H9 (cell line): ENCODE measurements around the gene DUSP6. TPM values are rescaled to one million over a fixed set of nuclear protein-coding genes. Genes with fewer than 3 reads are reported as not detected.

Source experiments
- DNase-seq: peaks from one replicate; pipeline ENCODE4 v3.0.0-alpha.2; 2017
- H2AFZ ChIP-seq: one replicate; pipeline ENCODE4 v1.6.1; 2013; ENCODE audit warnings: mild to moderate bottlenecking, low read length, control low read depth, moderate library complexity
- H2AK5ac ChIP-seq: 2 replicates; pipeline ENCODE4 v1.6.1; 2013; ENCODE audit warnings: low read length, control low read depth, mixed read lengths; ENCODE audit not compliant: insufficient read length
- H2BK120ac ChIP-seq: one replicate; pipeline ENCODE4 v1.6.1; 2013; ENCODE audit warnings: low read depth, mild to moderate bottlenecking, low read length, control low read depth, inconsistent platforms; ENCODE audit not compliant: poor library complexity, severe bottlenecking
- H2BK12ac ChIP-seq: 2 replicates; pipeline ENCODE4 v1.6.1; 2013; ENCODE audit warnings: low read length, control low read depth, mixed read lengths, low read depth; ENCODE audit not compliant: insufficient read length
- H2BK15ac ChIP-seq: 2 replicates; pipeline ENCODE4 v1.6.1; 2013; ENCODE audit warnings: low read depth, low read length, control low read depth
- H2BK20ac ChIP-seq: one replicate; pipeline ENCODE4 v1.6.1; 2013; ENCODE audit warnings: low read depth, mild to moderate bottlenecking, low read length, control low read depth, inconsistent platforms; ENCODE audit not compliant: poor library complexity, severe bottlenecking
- H2BK5ac ChIP-seq: 2 replicates; pipeline ENCODE4 v1.6.1; 2013; ENCODE audit warnings: low read length, control low read depth, mixed read lengths; ENCODE audit not compliant: insufficient read length
- H3K14ac ChIP-seq: 2 replicates; pipeline ENCODE4 v1.6.1; 2013; ENCODE audit warnings: low read length, control low read depth; ENCODE audit not compliant: insufficient read depth
- H3K18ac ChIP-seq: 2 replicates; pipeline ENCODE4 v1.6.1; 2013; ENCODE audit warnings: low read depth, mild to moderate bottlenecking, mixed read lengths, low read length, control low read depth; ENCODE audit not compliant: insufficient read length
- H3K23ac ChIP-seq: 2 replicates; pipeline ENCODE4 v1.6.1; 2013; ENCODE audit warnings: low read length, control low read depth, mixed read lengths, low read depth; ENCODE audit not compliant: insufficient read length
- H3K23me2 ChIP-seq: 2 replicates; pipeline ENCODE4 v1.6.1; 2013; ENCODE audit warnings: low read depth, mild to moderate bottlenecking, mixed read lengths, low read length, control low read depth; ENCODE audit not compliant: insufficient read length, poor library complexity, severe bottlenecking
- H3K27ac ChIP-seq: 2 replicates; pipeline ENCODE4 v1.5.1; 2013; ENCODE audit warnings: low read length, control low read depth, mixed read lengths, low read depth; ENCODE audit not compliant: insufficient read length
- H3K27me3 ChIP-seq: 2 replicates; pipeline ENCODE4 v1.6.1; 2013; ENCODE audit warnings: low read length, control low read depth, inconsistent platforms; ENCODE audit not compliant: insufficient read depth
- H3K4ac ChIP-seq: 2 replicates; pipeline ENCODE4 v1.6.1; 2013; ENCODE audit warnings: low read depth, mild to moderate bottlenecking, control low read depth, inconsistent platforms, low read length, moderate library complexity
- H3K4me1 ChIP-seq: 2 replicates; pipeline ENCODE4 v1.6.1; 2013; ENCODE audit warnings: low read length, control low read depth, inconsistent platforms; ENCODE audit not compliant: insufficient read depth
- H3K4me2 ChIP-seq: 2 replicates; pipeline ENCODE4 v1.6.1; 2013; ENCODE audit warnings: low read length, control low read depth, mixed read lengths; ENCODE audit not compliant: insufficient read length, insufficient read depth
- H3K56ac ChIP-seq: 2 replicates; pipeline ENCODE4 v1.6.1; 2013; ENCODE audit warnings: low read depth, mild to moderate bottlenecking, mixed read lengths, low read length, control low read depth; ENCODE audit not compliant: insufficient read length
- H3K79me1 ChIP-seq: 2 replicates; pipeline ENCODE4 v1.6.1; 2013; ENCODE audit warnings: low read depth, mild to moderate bottlenecking, moderate library complexity, low read length, control low read depth, inconsistent platforms; ENCODE audit not compliant: insufficient read depth, poor library complexity, severe bottlenecking
- H3K79me2 ChIP-seq: 2 replicates; pipeline ENCODE4 v1.6.1; 2013; ENCODE audit warnings: low read length, control low read depth, inconsistent platforms; ENCODE audit not compliant: insufficient read depth
- H3K9ac ChIP-seq: 2 replicates; pipeline ENCODE4 v1.6.1; 2013; ENCODE audit warnings: low read length, control low read depth, mixed read lengths; ENCODE audit not compliant: insufficient read length; ENCODE audit errors: extremely low read depth
- H3K9me3 ChIP-seq: one replicate; pipeline ENCODE4 v1.6.1; 2013; ENCODE audit warnings: low read depth, low read length, inconsistent platforms; ENCODE audit not compliant: control insufficient read depth
- H3T11ph ChIP-seq: one replicate; pipeline ENCODE4 v1.6.1; 2013; ENCODE audit warnings: mild to moderate bottlenecking, low read length, control low read depth, inconsistent platforms
- H4K20me1 ChIP-seq: one replicate; pipeline ENCODE4 v1.6.1; 2013; ENCODE audit not compliant: control insufficient read depth, insufficient read length, insufficient read depth
- H4K5ac ChIP-seq: 2 replicates; pipeline ENCODE4 v1.6.1; 2013; ENCODE audit warnings: low read depth, mild to moderate bottlenecking, mixed read lengths, low read length, control low read depth; ENCODE audit not compliant: insufficient read length
- H4K8ac ChIP-seq: replicated peaks from 2 replicates; pipeline ENCODE4 v1.6.1; 2013; ENCODE audit warnings: low read length, control low read depth, mixed read lengths, low read depth; ENCODE audit not compliant: insufficient read length
- H4K91ac ChIP-seq: 2 replicates; pipeline ENCODE4 v1.6.1; 2013; ENCODE audit warnings: low read depth, mild to moderate bottlenecking, moderate library complexity, mixed read lengths, low read length, control low read depth; ENCODE audit not compliant: insufficient read length
- H3K27ac Mint-ChIP-seq, 3 experiments: 2 replicates in 2 of 3; 3 replicates in 1 of 3; pipeline ENCODE4 v1.8.0; 2020 to 2021; ENCODE audit warnings: mixed read lengths in 3 of 3, mild to moderate bottlenecking in 1 of 3, moderate library complexity in 1 of 3
- H3K27me3 Mint-ChIP-seq: 2 replicates; pipeline ENCODE4 v1.8.0; 2021; ENCODE audit warnings: low read depth, mild to moderate bottlenecking, moderate library complexity, mixed read lengths
- H3K36me3 Mint-ChIP-seq, 3 experiments: 2 replicates in 2 of 3; 3 replicates in 1 of 3; pipeline ENCODE4 v1.8.0; 2020 to 2021; ENCODE audit warnings: low read depth in 3 of 3, mixed read lengths in 3 of 3; ENCODE audit not compliant: insufficient read depth in 1 of 3
- H3K4me1 Mint-ChIP-seq, 2 experiments: 2 replicates each; pipeline ENCODE4 v1.8.0; 2020; ENCODE audit warnings: mixed read lengths in 2 of 2
- H3K4me3 Mint-ChIP-seq, 2 experiments: 2 replicates in 1 of 2; 3 replicates in 1 of 2; pipeline ENCODE4 v1.8.0; 2020 to 2021; ENCODE audit warnings: mild to moderate bottlenecking in 2 of 2, mixed read lengths in 2 of 2, moderate library complexity in 1 of 2
- H3K9me3 Mint-ChIP-seq, 2 experiments: 2 replicates in 1 of 2; 3 replicates in 1 of 2; pipeline ENCODE4 v1.8.0; 2020; ENCODE audit warnings: mild to moderate bottlenecking in 2 of 2, mixed read lengths in 2 of 2, moderate library complexity in 1 of 2
- CTCF ChIP-seq: fragments of 200-600 bp; sonication (generic); conservative IDR thresholded peaks from 3 replicates; pipeline ENCODE4 v1.8.0; 2021; ENCODE audit warnings: antibody characterized with exemption, mild to moderate bottlenecking
- WGBS: extraction: QIAGEN DNeasy Blood & Tissue Kit; methylation state at CpG from one replicate; pipeline ENCODE4 v1.1.7; 2013; ENCODE audit warnings: missing lambda C conversion rate, low lambda C conversion rate, mixed read lengths; ENCODE audit not compliant: insufficient read length; ENCODE audit errors: extremely low coverage; 5-methylcytosine and 5-hydroxymethylcytosine counted together
- total RNA-seq: library from RNA; stranded (reverse); gene quantifications from 2 replicates; pipeline ENCODE4 v1.2.1, GENCODE V29; 2021

DUSP6 gene
- total RNA-seq, 1 experiment from 2014 or later, result 35.3 TPM

- no peak overlapping the region for H2BK20ac ChIP-seq
- no peak overlapping the region for H4K5ac ChIP-seq
- Mint-ChIP-seq H3K4me3 (no peak overlapping the region), H3K27me3 (no peaks in the 10 kb centered on the region), H3K36me3 (no peaks in the 10 kb centered on the region), H3K9me3 (no peaks in the 10 kb centered on the region), H3K27ac (no peak overlapping the region), H3K4me1 (no peaks in the 10 kb centered on the region)
- no peak overlapping the region for H3K4ac ChIP-seq
- no peaks in the 10 kb centered on the region for H3K4me1 ChIP-seq
- no peaks in the 10 kb centered on the region for H3K27me3 ChIP-seq
- WGBS, result no CpG with 5 or more reads among the region's 2 CpGs
- H3T11ph ChIP-seq, result no peak overlapping the region
- H2BK120ac ChIP-seq, result no peak overlapping the region
- no peak overlapping the region for H3K56ac ChIP-seq
- H3K4me2 ChIP-seq, result no peak overlapping the region
- H3K79me2 ChIP-seq, result no peaks in the 10 kb centered on the region
- no peak overlapping the region for H4K8ac ChIP-seq
- H3K18ac ChIP-seq, result no peak overlapping the region
- H3K23me2 ChIP-seq, result no peaks in the 10 kb centered on the region
- H2AK5ac ChIP-seq, result no peak overlapping the region
- DNase-seq, result no peak
- H3K14ac ChIP-seq, result no peak overlapping the region
- H3K27ac ChIP-seq, result no peak overlapping the region
- no peaks in the 10 kb centered on the region for H3K9me3 ChIP-seq
- H3K9ac ChIP-seq, result no peak overlapping the region
- no peak overlapping the region for H2AFZ ChIP-seq
- H4K91ac ChIP-seq, result no peak overlapping the region
- no peak overlapping the region for H3K23ac ChIP-seq
- H4K20me1 ChIP-seq, result no peaks in the 10 kb centered on the region
- H2BK5ac ChIP-seq, result no peak overlapping the region
- no peak overlapping the region for H2BK15ac ChIP-seq
- no peak overlapping the region for H2BK12ac ChIP-seq
- TF ChIP-seq CTCF, result no peak
- no peaks in the 10 kb centered on the region for H3K79me1 ChIP-seq
These were observed 52.4 kb downstream of the DUSP6 start for GRCh38 chr12:89299931-89300330.
